NCI-H146 (cell line): ENCODE measurements around the gene TNS1.

ENCODE experiments used
- DNase-seq: peaks from one replicate; lab custom pipeline; 2025; lab: John Stamatoyannopoulos, UW

TNS1 gene

DNA sequence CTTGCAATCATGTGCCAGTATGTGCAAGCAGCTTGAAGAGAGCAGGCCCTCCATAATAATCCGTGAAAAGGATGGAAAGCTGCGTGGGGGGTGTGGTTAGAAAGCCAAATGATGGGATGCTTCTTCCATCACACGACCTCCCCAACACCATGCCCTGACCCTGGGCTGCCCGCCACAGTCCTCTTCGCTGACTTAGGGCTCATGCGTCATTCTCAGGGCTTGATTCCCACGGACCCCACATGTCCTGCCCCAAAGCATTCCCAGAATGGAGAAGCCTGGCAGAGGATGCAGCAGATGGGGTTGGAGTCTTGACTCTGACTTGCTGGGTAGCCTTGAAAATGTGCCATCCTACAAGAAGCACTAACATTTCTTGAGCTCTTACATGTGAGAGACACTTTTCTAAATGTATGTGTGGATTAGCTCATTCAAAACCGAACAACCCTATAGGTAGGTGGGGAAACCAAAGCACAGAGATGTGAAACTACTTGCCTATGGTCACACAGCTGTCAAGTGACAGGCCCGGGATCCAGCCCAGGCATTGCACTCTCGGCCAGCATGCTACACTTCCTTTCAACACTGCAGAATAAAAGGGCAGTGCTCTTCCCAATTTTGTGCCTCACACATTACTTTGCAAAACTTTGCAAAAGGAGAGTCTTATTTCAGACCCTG, 3.7 kb downstream of the TNS1 start:
- DNase-seq: no peak

GRCh38 chr2:217997510-217997909, 5.3 kb downstream of the TNS1 start:
- DNase-seq: no peak

DNA sequence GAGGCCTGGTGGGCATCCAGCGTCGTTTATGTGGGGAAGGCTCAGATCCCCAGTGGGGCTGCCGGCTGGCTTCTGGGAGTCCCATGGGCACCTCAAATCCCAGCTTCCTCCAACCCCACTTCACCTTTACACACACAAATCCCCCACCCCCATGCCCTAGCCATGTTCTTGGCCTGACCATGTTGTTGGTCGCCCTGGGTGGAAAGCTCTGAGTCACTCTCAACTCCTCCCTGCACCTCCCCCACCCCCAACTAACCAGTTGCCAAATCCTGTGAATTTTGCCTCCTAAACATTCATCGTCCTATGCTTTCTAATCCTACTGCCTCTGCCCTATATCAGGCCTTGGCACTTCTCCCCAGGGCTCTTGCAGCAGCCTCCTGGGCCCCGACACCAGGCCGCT, 6.4 kb downstream of the TNS1 start:
- no peak for DNase-seq

DNA sequence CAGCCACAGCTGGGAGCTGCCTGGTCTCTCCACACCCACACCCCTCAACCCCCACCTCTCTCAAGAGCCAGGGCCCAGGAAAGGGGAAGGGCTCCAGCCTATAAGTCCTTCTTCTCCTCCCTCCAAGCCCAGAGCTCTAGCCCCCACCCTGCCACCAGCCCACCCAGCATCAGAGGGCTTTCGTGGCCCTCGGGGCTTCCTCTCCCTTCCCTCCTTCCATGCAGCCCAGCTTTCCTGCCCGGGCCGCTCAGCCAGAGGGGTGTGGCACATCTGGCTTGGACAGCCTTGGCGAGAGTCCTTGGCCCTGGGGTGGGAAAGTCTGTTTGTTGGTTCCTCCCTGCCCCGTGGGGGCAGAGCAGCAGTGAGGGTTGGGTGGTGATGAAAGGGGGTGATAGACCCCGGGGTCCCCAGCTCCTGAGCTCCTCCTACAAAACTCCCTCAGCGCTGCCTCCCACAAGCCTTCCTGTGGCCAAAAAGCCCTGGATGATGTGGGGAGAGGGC, 7.0 kb downstream of the TNS1 start:
- no peak for DNase-seq

- DNase-seq: no peak
Measured at GRCh38 chr2:217994776-217995274, 8.0 kb downstream of the TNS1 start.

GRCh38 chr2:217993817-217994463, 8.9 kb downstream of the TNS1 start:
- no peak for DNase-seq

DNA sequence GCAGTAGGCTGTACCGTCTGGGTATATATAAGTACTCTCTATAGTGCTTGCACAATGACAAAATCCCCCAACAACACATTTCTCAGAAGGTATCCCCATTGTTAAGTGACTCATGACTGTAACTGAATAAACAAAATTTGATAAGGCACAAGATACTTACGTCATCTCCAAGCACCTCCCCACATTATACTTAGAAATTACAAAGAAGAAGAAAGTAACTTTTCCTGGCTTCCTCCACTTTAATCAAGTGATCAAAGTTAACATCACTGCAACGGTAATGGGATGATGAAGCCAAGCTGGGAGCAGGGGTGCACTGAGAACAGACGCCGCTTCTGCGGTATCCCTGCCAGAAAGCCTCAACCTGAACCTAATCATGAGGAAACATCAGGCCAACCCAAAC, 9.7 kb downstream of the TNS1 start:
- DNase-seq: no peak

DNA sequence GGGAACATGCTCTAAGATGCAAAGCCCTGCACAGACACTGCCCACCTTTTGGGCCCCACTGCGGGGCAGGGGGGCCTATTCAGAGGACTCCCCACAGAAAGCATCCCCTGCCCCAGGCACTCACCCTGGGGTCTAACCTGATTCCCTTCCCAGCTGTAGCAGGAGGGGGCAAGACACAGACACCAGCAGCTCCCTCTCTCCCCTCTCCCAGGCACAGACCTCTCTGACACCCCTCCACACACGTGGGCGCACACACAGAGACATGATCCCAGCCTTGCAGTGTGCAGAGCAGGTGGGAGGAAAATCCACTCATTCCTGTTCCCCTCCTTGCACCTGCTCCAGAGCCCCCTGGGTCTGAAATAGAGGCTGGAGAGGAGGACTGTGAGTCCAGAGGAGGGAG, 10.7 kb downstream of the TNS1 start:
- DNase-seq: no peak

DNA sequence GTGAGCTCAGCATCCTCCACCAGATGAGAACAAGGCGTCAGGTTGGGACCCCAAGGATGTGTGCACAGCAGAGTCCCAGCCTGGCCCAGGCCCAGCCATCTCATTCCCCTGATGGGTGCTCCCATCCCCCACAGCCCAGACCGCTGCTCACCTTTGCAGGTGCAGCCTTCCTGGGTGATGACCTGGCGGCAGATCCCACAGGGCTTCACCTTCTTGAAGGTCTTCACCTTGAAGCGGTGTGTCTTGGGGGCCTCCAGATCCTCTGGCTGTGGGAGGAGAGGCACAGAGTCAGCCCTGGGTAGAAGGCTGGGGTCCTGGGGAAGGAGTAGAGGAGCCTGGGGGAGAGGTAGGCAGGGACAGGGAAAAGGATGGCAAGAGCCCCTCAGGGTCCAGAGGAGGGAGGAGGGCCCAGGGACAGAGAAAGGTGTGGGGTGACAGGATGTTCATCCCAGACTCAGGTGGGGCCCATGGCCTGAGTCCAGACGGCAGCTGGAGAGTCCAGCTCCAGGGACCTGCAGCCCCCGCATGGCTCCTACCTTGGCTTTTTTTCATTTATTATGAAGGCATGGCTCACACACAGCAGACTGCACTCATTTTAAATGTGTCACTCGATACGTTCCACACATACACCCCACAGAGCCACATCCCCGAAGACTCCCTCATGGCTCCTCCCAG, 11.9 kb downstream of the TNS1 start:
- DNase-seq: no peak

DNA sequence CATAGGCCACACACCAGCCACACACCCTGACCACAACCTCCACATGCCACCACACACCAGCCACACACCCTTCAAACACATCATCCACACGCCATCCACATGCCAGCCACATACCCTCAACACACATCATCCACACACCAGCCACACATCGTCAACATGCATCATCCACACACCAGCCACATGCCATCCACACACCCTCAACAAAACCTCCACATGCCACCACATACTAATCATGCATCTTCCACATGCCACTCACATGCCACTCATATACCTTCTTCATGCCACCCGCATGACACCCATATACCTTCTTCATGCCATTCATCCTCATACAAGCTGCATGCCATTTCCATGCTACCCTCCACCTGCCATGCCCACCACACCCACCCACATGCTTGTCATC, 12.4 kb downstream of the TNS1 start:
- DNase-seq: no peak

DNA sequence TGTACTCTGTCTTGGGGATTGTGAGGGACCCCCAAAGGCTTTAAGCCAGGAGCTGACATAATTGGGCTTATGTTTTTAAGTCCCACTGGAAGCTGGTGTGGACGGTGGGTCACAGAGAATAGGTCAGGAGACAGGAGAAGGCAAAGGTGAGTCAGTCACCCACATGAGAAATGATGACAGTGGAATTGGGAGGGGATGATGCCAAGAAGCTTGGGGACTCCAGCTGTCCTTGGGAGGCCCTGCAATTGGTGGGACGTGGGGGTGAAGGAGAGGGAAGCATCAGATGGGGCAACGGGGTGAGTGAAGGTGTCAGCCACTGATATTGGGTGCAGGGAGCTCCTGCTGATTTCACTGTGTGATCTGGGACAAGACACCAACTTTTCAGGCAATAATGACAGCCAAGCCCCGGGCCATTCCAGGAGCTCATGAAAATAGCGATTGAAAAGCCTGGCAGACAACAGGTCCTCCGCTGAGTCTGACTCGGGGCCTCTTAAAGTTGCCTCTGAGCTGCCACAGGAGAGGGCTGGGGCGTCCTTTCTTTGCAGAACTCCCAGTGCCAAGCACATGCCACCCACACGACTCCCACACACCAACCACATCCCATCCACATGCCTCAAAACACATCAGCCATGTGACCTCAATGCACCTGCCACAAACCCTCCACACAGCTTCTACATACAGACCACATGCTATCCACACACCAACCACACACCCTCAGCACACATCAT, 13.4 kb downstream of the TNS1 start:
- DNase-seq: no peak

GRCh38 chr2:217988840-217989204, 14.0 kb downstream of the TNS1 start:
- no peak for DNase-seq

DNA sequence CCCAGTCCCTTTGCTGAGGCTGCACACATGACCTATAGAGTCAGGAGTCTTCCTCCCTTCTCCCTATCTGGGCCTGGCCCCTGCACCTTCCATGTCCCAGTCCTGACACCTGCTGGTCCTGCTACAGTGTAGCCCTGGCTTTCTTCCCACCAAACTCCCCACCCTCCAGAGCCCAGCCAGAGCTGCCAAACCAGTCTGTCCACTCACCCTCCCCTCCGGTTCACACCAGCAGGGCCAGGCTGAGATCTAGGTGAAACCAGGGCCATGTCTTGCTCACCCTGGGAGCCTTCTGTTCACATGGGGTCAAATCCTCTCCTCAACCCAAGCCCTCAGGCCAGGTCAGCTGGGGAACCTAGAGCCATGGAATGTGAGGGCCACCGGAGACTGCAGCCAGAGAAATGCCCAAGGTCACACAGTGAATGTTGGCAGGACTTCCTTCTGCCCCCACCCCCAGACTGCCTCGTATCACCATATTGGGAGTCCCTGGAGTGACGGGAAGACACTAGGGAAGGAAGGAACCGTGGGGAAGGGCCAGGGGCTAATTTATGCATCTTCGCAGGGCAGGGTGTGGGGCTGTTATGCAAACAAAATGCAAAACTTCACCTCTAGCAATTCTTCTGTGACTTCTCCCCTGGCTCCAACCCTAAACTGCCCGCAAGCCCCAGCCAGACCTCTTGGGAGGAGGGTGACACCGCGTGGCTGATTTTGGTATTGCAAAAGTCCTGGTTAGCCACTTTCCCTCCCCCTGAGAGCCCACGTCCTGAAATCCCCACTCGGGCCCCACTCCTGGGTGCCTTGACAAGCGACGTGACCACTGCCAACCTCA, 14.6 kb downstream of the TNS1 start:
- peak; percentile 24 for DNase-seq

GRCh38 chr2:217987391-217987790, 15.4 kb downstream of the TNS1 start:
- no peak for DNase-seq

- no peak for DNase-seq
Measured at GRCh38 chr2:217986256-217986961, 16.4 kb downstream of the TNS1 start.

- DNase-seq: no peak
Measured at GRCh38 chr2:217983276-217984233, 19.2 kb downstream of the TNS1 start.

DNA sequence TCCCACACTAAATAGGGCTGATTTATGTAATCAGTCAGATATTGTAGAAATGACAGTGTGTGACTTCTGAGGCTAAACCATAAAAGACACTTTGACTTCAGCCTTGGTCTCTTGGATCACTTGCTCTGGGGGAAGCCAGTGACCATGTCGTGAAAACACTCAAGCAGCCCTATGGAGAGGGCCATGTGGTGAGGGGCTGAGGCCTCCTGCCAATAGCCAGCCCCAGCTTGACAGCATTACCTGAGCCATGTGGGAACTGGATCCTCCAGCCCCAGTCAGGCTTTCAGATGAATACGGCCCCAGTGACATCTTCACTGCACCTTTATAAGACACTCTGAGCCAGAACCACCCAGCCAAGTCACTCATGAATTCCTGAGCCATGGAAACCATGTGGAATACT, 20.8 kb downstream of the TNS1 start:
- no peak for DNase-seq

DNA sequence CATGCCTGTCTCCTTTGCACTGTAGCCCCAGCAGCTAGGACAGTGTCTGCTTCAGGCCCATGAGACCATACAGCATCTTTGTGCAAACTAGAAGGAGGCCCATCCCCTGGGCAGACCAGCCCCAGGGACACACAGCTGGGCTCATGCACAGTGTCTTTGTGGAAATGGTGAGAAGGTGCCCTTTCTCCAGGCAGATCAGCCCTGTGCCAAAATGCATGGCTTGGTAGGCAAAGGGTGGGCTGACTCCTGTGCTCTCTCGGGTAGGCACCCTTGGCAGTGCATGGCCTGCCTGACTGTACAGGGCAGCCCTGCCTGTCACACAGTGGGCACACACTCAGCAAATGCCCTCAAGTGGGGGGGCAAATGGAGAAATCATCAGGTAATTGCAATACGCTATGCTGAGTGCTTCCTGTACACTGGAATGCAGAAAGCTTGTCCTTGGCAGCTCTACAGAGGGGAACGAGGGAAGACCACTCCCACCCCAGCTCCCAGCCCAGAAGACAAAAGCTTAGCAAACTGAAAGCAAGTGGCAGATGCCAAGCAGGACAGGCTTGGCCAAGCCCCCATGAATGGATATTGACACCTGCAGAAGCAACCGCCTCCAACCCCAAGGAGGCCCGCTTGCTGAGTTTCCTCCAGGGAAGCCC, 21.6 kb downstream of the TNS1 start:
- no peak for DNase-seq

DNA sequence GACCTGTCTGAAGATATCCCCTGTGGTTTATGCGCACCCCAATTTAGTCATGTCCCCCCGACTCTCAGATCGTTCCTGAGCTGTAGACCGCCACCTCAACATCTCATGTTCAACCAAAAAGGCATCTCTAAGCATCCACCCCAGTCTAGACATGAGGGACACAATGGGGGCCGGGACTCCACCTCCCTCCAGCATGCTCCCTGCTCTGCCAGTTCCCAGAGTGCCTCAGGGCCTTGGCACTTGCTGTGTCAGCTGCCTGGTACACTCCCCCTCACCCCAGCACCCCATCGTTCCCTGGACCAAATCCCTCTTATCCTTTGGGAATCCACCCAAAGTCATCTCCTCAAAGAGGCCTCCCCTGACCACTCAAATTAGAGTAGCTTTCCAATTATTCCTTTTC, 22.2 kb downstream of the TNS1 start:
- DNase-seq: no peak
